ENCODE data around the gene SMAD1. TPM values are rescaled to one million over a fixed set of nuclear protein-coding genes. Genes with fewer than 3 reads are reported as not detected.

Gene SMAD1
- total RNA-seq, 1 experiment from 2014 or later, result 21.1 TPM

DNA sequence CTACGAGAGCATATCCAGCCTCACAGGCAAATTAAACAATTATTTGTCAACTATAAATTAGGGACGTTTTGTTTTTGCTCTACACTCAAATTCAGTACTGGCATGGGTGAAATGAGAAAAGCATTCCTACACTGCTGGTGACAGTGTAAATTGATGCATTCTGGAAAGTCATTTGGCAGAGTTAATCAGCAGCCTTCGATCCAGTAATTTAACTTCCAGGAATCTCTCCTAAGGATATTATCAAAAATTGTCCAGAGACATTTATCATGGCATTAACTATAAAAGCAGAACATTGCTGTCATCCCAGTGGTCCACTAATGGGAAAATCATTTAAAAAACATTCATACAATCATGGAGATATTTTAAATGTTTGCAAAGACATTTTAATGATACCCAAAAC is 70.0 kb downstream of the SMAD1 start:
- H2BK12ac ChIP-seq (ENCODE audit: insufficient read length, low read depth, low read length), result no peak overlapping the region
- WGBS (ENCODE audit: extremely low coverage, insufficient read length, low lambda C conversion rate), result no CpG with 5 or more reads among the region's 3 CpGs
- H3K27me3 ChIP-seq (ENCODE audit: insufficient read depth, low read length), result no peaks in the 10 kb centered on the region
- H3K4me3 Mint-ChIP-seq, result no peak overlapping the region
- H3K4me2 ChIP-seq (ENCODE audit: insufficient read depth, insufficient read length, low read length), result no peak overlapping the region
- H3T11ph ChIP-seq (ENCODE audit: low read length), result no peak overlapping the region
- no peak overlapping the region for H2BK120ac ChIP-seq (ENCODE audit: low read depth, low read length, poor library complexity, severe bottlenecking)
- no peak overlapping the region for H3K14ac ChIP-seq (ENCODE audit: insufficient read depth, low read length)
- no peak overlapping the region for H2BK15ac ChIP-seq (ENCODE audit: low read depth, low read length)
- H3K23me2 ChIP-seq (ENCODE audit: insufficient read length, low read depth, low read length, poor library complexity, severe bottlenecking), result no peaks in the 10 kb centered on the region
- H4K20me1 ChIP-seq (ENCODE audit: control insufficient read depth, insufficient read depth, insufficient read length), result no peaks in the 10 kb centered on the region
- no peak for DNase-seq
- H2AFZ ChIP-seq (ENCODE audit: low read length), result no peak overlapping the region
- H3K4ac ChIP-seq (ENCODE audit: low read depth, low read length), result no peak overlapping the region
- H2BK20ac ChIP-seq (ENCODE audit: low read depth, low read length, poor library complexity, severe bottlenecking), result no peak overlapping the region
- H3K4me1 Mint-ChIP-seq, result peaks cover 0 to 3% of the 10 kb centered on the region in 2 experiments; a peak in 2 of 4 replicates
- H3K56ac ChIP-seq (ENCODE audit: insufficient read length, low read depth, low read length), result no peak overlapping the region
- H3K27me3 Mint-ChIP-seq (ENCODE audit: low read depth), result no peaks in the 10 kb centered on the region
- no peak overlapping the region for H2BK5ac ChIP-seq (ENCODE audit: insufficient read length, low read length)
- no peak overlapping the region for H3K23ac ChIP-seq (ENCODE audit: insufficient read length, low read depth, low read length)
- peaks cover 19 to 58% (median 32%) of the 10 kb centered on the region in 3 experiments for H3K36me3 Mint-ChIP-seq (ENCODE audit: insufficient read depth in 1 of 3, low read depth in 3 of 3)
- no peaks in the 10 kb centered on the region for H3K79me2 ChIP-seq (ENCODE audit: insufficient read depth, low read length)
- H3K18ac ChIP-seq (ENCODE audit: insufficient read length, low read depth, low read length), result no peak overlapping the region
- no peak overlapping the region for H4K8ac ChIP-seq (replicated peaks; ENCODE audit: insufficient read length, low read depth, low read length)
- TF ChIP-seq, protein P1, sequence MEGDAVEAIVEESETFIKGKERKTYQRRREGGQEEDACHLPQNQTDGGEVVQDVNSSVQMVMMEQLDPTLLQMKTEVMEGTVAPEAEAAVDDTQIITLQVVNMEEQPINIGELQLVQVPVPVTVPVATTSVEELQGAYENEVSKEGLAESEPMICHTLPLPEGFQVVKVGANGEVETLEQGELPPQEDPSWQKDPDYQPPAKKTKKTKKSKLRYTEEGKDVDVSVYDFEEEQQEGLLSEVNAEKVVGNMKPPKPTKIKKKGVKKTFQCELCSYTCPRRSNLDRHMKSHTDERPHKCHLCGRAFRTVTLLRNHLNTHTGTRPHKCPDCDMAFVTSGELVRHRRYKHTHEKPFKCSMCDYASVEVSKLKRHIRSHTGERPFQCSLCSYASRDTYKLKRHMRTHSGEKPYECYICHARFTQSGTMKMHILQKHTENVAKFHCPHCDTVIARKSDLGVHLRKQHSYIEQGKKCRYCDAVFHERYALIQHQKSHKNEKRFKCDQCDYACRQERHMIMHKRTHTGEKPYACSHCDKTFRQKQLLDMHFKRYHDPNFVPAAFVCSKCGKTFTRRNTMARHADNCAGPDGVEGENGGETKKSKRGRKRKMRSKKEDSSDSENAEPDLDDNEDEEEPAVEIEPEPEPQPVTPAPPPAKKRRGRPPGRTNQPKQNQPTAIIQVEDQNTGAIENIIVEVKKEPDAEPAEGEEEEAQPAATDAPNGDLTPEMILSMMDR (conservative IDR thresholded peaks at IDR 0.05), result no peak
- H3K9ac ChIP-seq (ENCODE audit: extremely low read depth, insufficient read length, low read length), result no peak overlapping the region
- no peak overlapping the region; a peak in 1 of 7 replicates for H3K27ac Mint-ChIP-seq
- no peak overlapping the region for H4K5ac ChIP-seq (ENCODE audit: insufficient read length, low read depth, low read length)
- H3K27ac ChIP-seq (ENCODE audit: insufficient read length, low read depth, low read length), result no peak overlapping the region
- no peaks in the 10 kb centered on the region for H3K9me3 ChIP-seq (ENCODE audit: control insufficient read depth, low read depth, low read length)
- H2AK5ac ChIP-seq (ENCODE audit: insufficient read length, low read length), result no peak overlapping the region
- H3K79me1 ChIP-seq (ENCODE audit: insufficient read depth, low read depth, low read length, poor library complexity, severe bottlenecking), result no peaks in the 10 kb centered on the region
- peaks cover 2% of the 10 kb centered on the region; the same call in 1 of the 2 replicates for H3K4me1 ChIP-seq (ENCODE audit: insufficient read depth, low read length)
- H4K91ac ChIP-seq (ENCODE audit: insufficient read length, low read depth, low read length), result no peak overlapping the region
- peaks cover 4 to 9% of the 10 kb centered on the region in 2 experiments; a peak in 3 of 5 replicates for H3K9me3 Mint-ChIP-seq
